Fibroblast of pulmonary artery (primary cell): Measurements from ENCODE around the gene PDE4D.

Experiments
- DNase-seq: peaks from one replicate; pipeline ENCODE4 v3.0.0-alpha.2; 2010; ENCODE audit warnings: low read depth
- H3K4me3 ChIP-seq: replicated peaks from 2 replicates; pipeline ENCODE4 v1.5.1; 2011; ENCODE audit warnings: low read depth, mild to moderate bottlenecking, control low read depth, low read length, moderate library complexity
- TF ChIP-seq, protein P1 (sequence below): IDR thresholded peaks from 2 replicates; pipeline ENCODE4 v1.5.1; 2011; ENCODE audit warnings: mild to moderate bottlenecking, control low read depth, low read length, inconsistent platforms; ENCODE audit errors: missing control alignments

Gene PDE4D

DNA sequence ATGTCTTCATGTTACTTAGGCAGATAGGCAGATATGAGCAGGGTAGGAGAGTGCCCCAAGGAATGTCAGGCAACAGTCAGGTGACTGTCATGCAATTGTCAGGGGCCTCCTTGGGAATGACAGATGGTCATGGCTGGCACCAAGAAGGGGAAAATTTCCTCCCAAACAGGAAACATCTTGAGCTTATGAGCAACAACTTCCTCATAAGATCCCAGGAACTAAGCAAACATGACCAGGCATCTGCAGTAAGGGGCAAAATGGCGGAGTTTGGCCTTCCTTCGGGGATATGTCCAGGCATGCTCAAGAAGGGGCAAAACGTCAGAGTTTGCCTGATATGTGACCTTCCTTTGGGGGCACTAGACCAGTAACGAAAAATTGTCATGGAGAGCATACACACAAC lies 591.8 kb downstream of the PDE4D start:
- no peak for DNase-seq
- TF ChIP-seq, protein P1, sequence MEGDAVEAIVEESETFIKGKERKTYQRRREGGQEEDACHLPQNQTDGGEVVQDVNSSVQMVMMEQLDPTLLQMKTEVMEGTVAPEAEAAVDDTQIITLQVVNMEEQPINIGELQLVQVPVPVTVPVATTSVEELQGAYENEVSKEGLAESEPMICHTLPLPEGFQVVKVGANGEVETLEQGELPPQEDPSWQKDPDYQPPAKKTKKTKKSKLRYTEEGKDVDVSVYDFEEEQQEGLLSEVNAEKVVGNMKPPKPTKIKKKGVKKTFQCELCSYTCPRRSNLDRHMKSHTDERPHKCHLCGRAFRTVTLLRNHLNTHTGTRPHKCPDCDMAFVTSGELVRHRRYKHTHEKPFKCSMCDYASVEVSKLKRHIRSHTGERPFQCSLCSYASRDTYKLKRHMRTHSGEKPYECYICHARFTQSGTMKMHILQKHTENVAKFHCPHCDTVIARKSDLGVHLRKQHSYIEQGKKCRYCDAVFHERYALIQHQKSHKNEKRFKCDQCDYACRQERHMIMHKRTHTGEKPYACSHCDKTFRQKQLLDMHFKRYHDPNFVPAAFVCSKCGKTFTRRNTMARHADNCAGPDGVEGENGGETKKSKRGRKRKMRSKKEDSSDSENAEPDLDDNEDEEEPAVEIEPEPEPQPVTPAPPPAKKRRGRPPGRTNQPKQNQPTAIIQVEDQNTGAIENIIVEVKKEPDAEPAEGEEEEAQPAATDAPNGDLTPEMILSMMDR: no peak

DNA sequence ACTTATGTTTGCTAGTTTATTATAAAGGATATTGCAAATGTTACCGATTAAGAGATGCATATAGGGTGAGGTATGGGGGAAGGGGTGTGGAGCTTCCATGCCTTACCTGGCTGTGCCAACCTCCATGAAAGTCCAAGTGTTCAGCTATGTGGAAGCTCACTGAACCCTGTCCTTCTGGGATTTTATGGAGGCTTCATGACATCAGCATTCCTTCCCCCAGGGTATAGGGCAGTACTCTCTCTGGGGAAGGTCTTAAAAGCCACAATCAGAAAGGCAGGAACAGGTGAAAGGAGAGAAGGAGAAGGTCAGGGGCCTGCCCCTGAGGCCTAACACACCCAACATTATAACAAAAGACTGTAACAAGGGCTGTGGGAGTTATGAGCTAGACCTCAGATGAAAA lies 592.6 kb downstream of the PDE4D start:
- TF ChIP-seq, protein P1: no peak
- no peak for DNase-seq

More for the DNA sequence above, 591.8 kb downstream of the PDE4D start:
- no peak overlapping the region for H3K4me3 ChIP-seq

DNA sequence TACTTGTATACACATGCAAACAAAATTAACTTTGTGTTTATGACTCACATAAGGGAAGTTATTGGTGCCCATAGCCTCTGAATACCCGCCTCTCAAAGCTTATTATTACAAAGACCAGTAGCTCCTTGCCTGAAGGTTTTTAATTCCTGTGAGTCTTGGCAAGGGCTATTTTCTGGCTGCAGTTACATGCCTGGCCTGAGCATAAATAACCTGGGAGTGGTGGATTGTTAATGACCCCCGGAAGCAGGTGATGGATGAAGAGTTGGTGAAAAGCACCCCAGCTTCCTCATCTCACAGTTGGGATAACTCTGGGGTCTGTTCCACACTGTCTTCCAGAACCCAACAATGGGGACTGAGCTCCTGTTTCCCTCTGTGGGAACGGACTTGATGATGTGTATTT lies 594.5 kb downstream of the PDE4D start:
- no peak overlapping the region for H3K4me3 ChIP-seq
- TF ChIP-seq, protein P1: no peak
- no peak for DNase-seq

More for the DNA sequence above, 592.6 kb downstream of the PDE4D start:
- H3K4me3 ChIP-seq: no peak overlapping the region

DNA sequence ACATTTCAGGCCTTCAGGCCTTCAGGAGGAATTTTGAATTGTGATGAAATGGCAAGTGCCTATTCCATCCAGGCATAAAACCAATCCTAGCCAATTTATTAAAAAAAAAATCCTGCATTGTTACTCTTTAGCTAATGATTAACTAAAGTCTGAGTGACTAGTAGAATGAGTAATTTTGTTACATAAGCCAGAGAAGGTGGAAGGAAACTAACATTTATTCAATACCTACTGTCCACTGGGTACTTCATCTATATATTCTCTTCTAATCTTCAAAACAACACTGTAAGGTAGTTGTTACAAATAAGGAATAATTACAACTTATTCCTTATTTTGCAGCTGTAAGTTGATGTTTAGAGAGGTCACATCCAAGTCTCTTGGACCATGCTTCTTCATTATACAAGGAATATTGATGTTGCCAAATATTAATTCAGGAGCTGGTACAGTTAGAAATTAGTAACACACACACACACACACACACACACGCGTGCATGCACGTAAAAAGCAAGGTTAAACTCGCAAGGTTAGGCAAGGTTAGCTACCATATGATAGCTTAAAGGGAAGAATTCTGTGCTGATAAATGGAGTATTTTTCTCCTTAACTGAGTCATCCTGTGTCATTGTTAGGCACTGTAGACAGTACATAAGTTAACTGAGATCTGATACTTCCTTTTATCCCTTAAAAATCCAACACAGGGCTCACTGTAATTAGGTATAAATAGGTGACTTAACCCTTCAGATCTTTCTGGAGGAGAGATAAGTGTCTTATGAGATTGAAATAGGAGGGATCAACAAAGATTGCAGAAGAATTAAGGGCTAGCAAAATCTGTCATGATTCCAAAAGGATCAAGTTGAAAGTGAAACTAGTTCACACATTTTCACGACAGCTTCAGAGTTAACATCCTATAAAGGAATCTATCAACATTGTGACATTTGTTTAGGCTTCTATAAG lies 596.9 kb downstream of the PDE4D start:
- H3K4me3 ChIP-seq: peak overlapping the region; percentile 49
- TF ChIP-seq, protein P1: no peak
- DNase-seq: peak; percentile 48

DNA sequence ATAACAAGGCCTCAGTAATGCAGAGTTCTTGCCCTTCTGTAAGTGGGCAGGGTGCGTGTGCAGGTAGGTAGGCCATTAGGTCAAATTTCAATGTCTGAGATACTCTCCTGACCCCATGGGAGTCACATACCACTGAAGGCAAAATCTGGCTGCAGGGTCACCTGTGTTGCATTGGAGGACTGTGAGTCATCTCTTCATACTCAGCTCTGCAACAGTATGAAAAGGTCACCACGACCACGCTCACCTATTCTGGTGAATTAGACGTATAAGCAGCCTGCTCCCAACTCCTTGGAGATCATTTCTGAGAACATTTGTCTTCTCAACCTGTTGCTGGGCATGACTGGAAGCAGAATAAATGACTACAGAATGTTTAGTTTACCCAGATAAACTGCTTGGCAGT lies 599.8 kb downstream of the PDE4D start:
- TF ChIP-seq, protein P1: no peak
- no peak overlapping the region for H3K4me3 ChIP-seq
- no peak for DNase-seq

DNA sequence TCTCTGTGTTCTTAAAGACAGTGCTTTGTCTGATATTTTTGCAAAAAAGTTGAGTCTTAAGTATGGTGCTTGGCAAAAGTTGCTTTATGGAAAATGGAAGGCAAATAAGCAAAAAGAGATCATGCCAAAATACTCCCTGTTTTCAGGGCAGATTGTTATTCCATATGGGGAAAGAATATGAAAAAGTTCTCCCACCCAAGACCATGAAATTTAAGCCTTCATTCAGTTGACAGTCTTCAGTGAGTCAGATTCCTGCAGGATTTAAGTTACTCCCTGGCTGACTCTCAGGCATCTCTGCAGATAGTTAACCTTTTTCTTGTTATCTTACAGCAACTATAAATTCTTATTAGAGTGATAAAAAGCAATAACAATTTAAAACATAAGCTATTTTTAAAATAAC lies 601.6 kb downstream of the PDE4D start:
- TF ChIP-seq, protein P1: no peak

DNA sequence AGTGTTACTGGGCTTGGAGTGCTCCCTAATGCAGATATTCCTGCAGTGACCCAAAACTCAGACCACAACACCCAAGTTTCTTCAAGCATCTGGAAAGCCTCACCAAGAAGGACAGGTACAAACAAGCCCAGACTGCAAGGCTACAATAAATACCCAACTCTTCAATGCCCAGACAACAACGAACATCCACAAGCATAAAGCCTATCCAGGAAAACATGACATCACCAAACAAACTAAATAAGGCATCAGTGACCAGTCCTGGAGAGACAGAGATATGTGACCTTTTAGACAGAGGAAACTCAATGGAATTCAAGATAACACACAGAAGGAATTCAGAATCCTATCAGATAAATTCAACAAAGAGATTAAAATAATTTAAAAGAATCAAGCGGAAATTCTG lies 605.6 kb downstream of the PDE4D start:
- TF ChIP-seq, protein P1: no peak
- H3K4me3 ChIP-seq: no peak overlapping the region
- no peak for DNase-seq

More for the DNA sequence above, 601.6 kb downstream of the PDE4D start:
- no peak for DNase-seq
- H3K4me3 ChIP-seq: no peak overlapping the region
